ENCODE results near the gene FAT1.

The FAT1 gene

DNA sequence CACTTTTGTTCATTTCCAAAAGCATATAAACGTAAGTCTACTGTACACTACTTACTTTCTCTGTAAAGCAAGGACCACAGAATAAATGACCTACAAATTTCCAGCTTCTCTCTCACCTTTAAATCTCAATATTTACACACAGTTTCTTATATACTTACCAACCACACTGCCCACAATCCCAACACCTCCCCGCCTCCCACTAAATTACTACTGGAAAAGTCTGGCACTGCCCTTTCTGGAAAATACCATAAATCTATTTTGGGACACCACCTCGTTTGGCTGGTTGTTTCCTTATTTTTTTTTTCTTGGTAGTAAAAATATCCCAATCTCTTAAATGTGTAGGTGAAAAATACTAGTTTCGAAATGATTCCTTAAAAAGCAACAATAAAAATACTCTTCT is 19.6 kb downstream of the FAT1 start:
- no peak overlapping the region for H3K4me3 ChIP-seq (ENCODE audit: low read length)
- no peak for DNase-seq (ENCODE audit: low read depth, low spot score)

DNA sequence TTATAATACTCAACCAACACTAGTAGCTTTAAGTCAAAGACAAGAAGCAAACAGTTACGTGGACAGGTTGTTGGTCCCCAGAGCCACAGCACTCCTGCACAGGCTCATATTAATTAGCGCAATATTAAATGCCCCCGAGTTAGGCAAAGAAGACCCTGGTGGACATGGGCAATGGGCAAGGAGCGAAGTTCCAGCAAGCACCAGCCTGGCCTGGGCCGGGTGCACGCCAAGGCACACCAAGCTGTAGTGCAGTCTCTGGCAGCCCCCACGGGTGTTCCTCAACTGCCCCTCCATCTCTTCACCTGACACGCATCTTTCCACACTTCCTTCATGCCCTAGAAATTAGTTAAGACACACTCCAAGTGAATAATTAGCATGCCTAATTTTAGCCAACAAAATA is 20.1 kb downstream of the FAT1 start:
- DNase-seq (ENCODE audit: low read depth, low spot score), result no peak

DNA sequence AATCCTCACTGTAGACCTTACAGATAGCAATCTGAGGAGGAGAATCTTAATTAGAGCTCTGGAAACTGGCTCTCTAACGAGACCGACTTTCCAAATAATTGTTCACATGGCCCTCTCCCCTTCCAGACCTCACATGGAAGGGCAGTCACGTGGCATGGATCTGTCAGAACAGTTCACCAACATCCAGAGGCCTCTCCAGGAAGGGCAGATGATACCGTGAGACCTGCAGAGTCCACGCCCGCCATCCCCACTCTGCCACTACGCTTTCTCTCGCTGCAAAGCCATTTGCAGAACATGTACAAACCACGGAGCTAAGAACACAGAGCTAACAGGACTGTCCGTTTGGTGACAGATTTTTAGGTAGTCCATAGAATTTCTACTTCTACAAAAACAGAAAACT is 20.7 kb downstream of the FAT1 start:
- DNase-seq (ENCODE audit: low read depth, low spot score), result no peak
- no peak overlapping the region for H3K4me3 ChIP-seq (ENCODE audit: low read length)

More for the DNA sequence above, 20.1 kb downstream of the FAT1 start:
- H3K4me3 ChIP-seq (ENCODE audit: low read length), result no peak overlapping the region

DNA sequence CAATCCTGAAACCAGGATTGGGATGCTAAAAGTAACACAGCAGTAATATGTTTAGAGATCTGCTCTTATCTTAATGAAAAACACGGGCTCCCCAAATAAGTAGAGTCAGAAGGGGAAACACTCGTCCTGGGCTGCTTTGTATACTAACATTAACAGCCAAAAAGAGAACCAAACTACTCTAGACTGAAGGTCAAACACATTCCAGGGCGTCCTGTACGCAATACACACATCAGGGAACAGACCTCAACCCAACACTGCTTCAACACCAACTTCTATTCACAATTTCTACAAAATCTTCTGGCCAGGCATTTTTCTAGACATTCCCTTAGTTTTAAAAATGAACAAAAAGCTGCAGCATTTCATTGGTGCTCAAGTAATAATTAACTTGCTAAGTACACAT is 21.4 kb downstream of the FAT1 start:
- DNase-seq (ENCODE audit: low read depth, low spot score), result no peak
- H3K4me3 ChIP-seq (ENCODE audit: low read length), result no peak overlapping the region

DNA sequence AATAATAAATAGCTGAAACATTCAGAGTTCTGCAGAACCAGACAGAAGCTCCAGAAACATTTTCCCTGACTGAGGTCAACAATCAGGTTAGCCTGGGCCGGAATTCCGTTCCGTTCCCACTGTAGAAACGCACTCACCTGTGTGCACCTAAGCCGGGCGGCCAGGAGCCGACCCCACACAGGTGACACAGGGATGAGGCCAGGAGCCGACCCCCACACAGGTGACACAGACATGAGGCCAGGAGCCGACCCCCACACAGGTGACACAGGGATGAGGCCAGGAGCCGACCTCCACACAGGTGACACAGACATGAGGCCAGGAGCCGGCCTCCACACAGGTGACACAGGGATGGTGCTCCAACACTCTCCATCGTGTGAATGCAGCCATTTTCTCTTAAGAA is 21.9 kb downstream of the FAT1 start:
- no peak overlapping the region for H3K4me3 ChIP-seq (ENCODE audit: low read length)
- no peak for DNase-seq (ENCODE audit: low read depth, low spot score)

DNA sequence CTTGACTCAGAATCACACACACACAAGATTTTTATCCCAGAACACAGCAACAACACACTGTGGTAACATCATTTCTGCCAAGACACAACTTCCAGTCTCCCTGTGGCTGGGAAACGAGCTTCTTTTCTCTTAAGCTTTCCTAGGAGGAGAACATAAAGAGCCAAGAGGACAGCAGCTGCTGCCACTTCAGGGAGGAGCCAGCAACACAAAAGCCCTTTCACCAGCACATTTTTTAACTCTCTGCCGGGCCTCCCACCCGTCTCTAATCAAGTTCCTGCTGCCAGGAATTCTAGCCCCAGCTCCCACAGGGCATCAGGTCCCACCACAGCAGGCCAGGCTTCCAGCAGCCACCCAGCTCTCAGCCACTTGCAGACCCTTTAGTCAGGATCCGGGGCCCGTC is 22.4 kb downstream of the FAT1 start:
- H3K4me3 ChIP-seq (ENCODE audit: low read length), result no peak overlapping the region
- no peak for DNase-seq (ENCODE audit: low read depth, low spot score)

DNA sequence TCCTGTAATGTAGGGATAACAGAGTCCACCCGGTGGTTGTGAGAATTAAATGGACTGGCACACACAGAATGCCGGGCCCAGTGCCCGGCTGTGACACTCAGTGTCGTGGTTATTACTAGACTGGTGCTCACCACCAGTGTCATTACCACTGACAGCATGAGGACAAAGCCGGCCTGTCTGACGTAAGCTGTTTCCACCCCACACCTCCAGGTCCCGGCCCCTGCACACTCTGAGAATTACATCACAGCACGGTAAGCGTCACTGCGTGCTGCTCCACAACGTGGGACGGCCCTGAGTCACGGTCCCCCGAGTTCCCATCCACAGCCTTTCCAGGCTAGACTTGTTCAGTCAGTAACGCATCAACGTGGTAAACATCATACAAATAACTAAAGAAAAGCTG is 22.9 kb downstream of the FAT1 start:
- DNase-seq (ENCODE audit: low read depth, low spot score), result no peak
- H3K4me3 ChIP-seq (ENCODE audit: low read length), result no peak overlapping the region

DNA sequence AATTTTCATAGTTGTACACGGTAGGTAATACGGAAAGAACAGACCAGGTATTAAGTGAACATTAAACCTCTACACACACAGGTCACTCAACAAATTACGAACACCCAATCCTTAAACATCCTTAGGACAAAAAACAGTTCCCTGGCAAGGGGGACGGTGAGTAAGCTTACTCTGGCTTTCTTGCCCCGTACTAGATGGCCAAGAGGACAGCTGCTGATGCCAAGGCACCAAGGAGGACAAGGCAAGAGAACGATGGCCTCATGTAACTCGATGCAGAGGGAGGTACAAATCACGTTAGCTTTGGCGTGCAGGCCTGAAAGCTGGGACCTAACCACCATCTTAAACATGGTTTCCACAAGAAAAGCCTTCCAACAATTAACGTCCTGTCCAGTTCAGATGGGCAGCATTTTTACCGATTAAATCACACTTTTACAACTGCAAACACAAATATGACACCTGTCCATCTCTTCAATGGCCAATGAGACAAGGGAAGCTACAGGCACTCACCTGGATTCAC is 23.7 kb downstream of the FAT1 start:
- H3K4me3 ChIP-seq (ENCODE audit: low read length), result no peak overlapping the region
- DNase-seq (ENCODE audit: low read depth, low spot score), result no peak

DNA sequence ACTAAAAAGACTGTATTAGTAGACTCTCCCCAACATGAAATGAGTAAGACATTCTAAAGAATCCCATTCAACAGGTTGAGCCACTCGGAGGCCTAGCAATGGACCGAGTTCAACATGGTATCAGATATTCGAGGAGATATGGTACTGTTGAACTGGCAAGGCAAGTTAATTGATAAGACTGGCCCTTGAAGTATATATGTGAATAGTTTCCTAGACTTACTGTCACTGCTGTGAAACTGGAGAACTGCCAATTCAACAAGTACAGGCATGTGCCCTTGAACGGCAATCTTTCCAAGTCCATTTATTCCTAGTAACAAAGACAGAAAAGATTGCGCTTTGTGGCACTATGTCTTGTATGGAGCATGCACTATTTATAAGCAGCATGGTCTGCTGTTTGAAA is 24.4 kb downstream of the FAT1 start:
- H3K4me3 ChIP-seq (ENCODE audit: low read length), result no peak overlapping the region
- DNase-seq (ENCODE audit: low read depth, low spot score), result no peak

DNA sequence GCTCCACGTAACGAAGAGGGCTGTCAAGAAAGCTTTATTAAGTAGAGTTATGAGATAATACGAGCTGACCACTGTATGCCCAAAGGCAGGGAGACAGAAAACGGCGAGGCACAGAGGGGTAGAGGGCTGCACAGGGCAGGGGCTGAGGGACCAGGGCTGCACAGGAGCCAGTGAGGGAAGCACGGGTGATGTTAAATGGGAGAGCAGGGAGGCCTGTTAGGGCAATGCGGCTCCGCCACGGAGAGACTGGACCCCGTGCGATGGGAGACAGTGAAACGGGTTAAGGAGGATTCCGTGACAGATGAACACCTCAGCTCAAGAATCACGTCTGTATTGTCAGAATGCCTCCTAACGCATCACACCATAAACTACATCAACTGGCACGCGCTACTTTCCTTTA is 25.1 kb downstream of the FAT1 start:
- no peak for DNase-seq (ENCODE audit: low read depth, low spot score)

DNA sequence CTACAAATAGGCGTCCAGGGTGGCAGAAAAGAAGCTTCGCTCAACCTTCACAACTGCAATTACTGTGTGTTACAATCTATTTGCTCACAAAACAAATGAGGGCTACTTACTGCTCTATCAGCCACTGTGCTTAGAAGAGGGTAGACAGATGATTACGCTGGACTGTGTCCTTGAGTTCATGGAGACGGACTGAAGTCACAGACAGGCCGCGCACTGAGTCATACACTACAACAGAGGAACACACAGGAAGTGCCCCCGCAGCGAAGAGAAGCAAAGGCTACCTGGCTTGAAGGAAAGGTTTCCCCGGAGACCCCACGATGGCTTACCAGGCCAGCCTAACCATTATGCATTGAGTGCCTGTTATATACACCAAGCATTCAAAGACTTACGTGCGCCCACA is 25.6 kb downstream of the FAT1 start:
- H3K4me3 ChIP-seq (ENCODE audit: low read length), result no peak overlapping the region
- DNase-seq (ENCODE audit: low read depth, low spot score), result no peak

More for the DNA sequence above, 25.1 kb downstream of the FAT1 start:
- no peak overlapping the region for H3K4me3 ChIP-seq (ENCODE audit: low read length)

DNA sequence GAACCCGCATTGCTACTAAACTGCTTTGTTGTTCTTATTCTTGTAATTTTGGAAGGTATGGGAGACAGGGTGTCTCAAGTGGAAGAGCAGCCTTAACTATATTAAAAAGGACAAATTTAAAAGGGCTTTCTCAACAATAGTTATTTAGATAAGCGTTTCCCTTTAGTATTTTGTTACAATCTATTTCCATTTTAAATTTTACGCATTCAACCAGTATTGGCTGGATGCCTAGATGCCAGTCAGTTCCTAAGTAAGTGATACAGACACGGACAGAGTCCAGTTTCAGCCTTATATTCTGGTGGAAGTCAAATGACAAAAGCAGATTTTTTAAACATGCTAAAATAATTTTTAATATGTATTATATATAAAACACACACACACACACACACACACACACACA is 28.3 kb downstream of the FAT1 start:
- DNase-seq (ENCODE audit: low read depth, low spot score), result no peak
- no peak overlapping the region for H3K4me3 ChIP-seq (ENCODE audit: low read length)

DNA sequence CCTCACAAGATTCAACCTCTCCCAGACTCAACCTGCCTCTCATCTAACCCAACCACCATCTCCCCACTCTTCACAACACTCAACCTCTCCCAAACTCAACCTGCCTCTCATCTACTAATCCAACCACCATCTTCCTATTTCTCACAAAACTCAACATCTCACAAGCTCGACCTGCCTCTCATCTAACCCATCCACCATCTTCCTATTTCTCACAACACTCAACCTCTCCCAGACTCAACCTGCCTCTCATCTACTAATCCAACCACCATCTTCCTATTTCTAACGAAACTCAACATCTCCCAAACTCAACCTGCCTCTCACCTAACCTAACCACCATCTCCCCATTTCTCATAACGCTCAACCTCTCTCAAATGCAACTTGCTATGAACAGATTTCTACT is 29.8 kb downstream of the FAT1 start:
- H3K4me3 ChIP-seq (ENCODE audit: low read length), result no peak overlapping the region
- DNase-seq (ENCODE audit: low read depth, low spot score), result no peak

DNA sequence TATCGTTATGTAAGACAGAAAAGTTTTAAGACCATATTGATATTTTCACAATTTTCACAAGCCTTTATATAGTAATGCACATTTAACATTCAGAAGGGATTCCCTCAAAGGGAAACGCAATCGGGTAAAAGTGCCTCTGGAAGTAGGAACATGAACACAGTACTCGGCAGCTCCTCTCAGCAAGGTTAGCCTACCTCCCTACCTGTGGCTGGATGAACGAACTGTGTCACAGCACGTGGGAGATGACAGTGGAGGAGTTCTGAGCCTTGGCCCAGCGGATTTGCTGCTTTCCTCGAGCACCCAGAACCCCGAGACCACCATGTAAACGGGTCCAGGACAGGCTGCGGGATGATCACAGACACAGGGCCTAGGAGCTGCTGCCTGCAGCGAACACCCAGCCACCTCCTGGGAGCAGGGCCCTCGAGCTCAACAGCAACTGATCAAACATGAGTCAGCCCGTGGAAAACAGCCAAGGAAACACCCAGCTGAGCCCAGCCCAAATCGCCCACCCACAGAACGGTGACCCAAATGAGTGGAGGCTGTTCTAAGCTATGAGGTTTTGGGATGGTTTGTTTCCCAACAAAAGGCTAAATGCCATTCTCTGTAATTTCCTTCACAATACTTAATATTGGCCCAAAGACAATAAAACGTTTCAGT is 30.4 kb downstream of the FAT1 start:
- no peak for DNase-seq (ENCODE audit: low read depth, low spot score)

DNA sequence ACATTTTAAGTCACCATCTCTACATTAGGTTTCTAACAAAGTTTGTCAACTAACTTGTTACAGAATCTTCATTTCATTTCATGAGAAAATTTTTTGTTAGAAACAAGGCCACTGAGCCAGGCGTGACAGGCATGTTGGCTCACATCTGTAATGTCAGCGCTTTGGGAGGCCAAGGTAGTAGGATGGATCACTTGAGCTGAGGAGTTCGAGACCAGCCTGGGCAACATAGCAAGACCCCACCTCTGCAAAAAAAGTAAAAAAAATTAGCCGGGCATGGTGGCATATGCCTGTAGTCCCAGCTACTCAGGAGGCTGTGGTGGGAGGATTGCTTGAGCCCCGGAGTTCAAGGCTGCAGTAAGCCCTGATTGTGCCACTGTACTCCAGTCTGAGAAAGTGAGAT is 32.3 kb downstream of the FAT1 start:
- DNase-seq (ENCODE audit: low read depth, low spot score), result no peak
- H3K4me3 ChIP-seq (ENCODE audit: low read length), result no peak overlapping the region

More for the DNA sequence above, 30.4 kb downstream of the FAT1 start:
- H3K4me3 ChIP-seq (ENCODE audit: low read length), result no peak overlapping the region

DNA sequence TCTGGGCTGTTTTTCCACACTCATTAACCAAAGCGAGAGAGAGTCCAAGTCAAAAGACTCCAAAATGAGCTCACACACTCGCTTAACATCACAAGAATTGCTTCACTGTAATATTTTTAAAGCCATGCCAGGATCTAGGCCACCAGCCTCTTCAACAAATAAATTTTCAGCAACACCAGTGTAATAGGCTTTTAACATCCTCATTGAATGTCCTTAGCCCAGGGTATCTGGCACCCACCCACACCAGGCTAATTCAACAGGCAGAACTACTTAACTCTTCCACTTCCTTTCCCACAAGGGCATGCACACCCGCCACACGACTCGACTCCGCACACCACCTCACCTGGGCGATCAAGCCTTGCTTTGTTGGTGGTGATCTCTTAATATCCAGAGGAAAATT is 34.2 kb downstream of the FAT1 start:
- H3K4me3 ChIP-seq (ENCODE audit: low read length), result no peak overlapping the region
- DNase-seq (ENCODE audit: low read depth, low spot score), result peak; percentile 60

DNA sequence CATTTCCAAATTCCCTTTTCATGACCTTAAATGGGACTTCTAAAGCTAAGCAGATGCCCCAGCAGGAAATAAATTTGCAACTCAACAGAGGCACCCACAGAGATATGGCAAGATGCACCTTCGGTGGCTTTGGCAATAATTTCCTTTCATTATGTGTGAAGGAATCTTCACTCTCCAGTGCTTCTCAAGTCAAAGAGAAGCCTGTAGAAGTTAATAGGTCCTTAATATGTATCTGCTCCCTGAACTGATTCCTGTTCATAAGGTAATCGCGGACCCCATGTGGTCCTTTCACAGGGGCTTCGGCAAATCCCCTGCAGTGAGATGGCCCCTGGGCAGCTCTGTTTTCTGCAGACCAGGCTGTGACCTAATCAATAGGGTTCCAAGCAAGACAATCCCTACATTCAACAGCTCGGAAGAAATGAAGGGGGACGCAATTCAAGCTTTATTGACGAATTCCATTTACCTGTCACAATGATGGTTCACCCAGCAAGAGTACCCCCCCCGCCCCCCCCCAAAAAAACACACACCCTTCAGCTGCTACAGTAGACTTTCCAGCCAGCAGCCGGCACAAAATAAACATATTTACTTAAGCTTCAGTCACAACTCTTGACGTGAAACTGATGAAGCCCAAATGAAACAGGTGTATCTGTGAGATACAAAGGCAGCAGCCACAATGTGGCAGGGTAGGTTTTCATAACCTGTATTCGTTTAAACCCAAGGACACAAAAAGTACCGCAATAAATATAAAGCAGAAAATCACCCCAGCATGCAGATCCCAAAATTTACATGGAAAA is 35.3 kb downstream of the FAT1 start:
- DNase-seq (ENCODE audit: low read depth, low spot score), result peak; percentile 62

DNA sequence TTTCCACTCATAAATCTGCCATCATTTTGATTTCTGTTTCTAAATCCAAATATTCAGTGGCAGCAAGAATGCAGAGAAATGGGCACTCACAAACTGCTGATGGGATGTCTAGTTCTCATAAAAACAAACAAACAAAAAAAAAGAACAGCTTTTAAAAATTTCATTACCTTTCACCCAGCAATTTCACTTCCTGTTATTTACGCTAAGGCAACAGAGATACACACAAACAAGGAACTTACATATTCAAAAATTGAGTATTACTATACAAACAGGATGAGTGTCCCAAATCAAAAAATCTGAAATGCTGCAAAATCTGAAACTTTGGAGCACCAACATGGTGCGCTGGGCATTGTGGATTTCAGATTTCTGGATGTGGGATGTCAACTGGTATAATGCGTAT is 36.4 kb downstream of the FAT1 start:
- DNase-seq (ENCODE audit: low read depth, low spot score), result no peak
- H3K4me3 ChIP-seq (ENCODE audit: low read length), result no peak overlapping the region

More for the DNA sequence above, 35.3 kb downstream of the FAT1 start:
- H3K4me3 ChIP-seq (ENCODE audit: low read length), result no peak overlapping the region

DNA sequence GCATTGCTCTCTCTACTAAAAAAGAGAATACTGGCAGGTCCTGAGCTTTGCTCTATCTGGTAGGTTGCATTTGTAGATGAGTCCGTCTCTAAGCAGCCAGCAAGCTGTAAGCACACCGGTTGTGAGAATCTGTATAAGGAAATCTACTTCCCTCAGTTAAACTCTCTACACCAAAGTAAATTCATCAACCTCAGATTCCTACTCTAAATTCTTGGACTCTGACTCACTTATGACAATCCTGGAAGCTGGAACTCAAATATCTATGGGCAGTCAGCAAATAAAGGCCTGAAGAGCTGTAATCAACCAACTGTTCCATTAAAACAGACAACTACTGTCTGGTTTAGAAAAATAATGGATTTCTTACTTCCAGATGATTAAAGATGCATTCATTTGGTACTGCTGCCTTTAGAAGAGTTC is 37.9 kb downstream of the FAT1 start:
- DNase-seq (ENCODE audit: low read depth, low spot score), result no peak
- H3K4me3 ChIP-seq (ENCODE audit: low read length), result no peak overlapping the region

DNA sequence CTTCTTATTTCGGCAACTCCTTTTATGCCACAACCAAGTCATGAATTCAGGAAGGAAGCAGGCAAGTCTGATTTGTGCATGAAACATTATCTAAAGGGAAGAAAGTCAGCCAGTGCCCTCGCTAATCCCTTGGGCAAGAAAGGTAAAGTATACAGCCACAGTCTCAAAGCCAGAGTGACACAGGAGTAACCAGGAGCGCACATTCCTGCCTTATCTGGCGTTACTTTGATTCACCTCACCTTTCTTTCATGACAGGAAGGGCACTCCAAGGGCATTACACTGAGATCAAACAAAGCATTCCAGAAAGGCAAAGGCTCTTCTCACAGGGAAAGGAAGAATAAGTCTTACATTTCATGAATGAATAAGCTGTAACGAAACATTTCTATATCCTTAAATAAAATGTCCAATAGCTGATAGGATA is 38.8 kb downstream of the FAT1 start:
- H3K4me3 ChIP-seq (ENCODE audit: low read length), result no peak overlapping the region
- no peak for DNase-seq (ENCODE audit: low read depth, low spot score)

DNA sequence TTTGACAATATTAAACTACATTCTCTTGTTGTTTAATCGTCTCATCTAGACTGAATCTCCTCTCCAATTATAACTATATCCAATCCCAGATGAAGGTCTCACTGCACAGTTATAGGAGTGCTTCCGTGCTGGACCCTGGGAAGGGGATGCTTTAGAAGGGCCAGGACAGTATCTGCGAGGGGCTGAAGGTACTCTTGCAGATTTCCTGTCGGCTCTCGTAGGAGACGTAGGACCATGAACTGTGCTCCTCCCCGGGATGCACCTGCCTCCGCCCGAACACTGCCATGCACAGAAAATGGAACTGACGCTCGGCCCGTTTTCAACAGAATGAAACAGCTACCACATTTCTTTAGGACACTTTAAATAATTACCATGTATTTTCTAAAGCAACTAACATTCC is 39.4 kb downstream of the FAT1 start:
- DNase-seq (ENCODE audit: low read depth, low spot score), result no peak
- no peak overlapping the region for H3K4me3 ChIP-seq (ENCODE audit: low read length)

Data from Jurkat, Clone E6-1 (cell line).